Measurements from ENCODE around the gene CHRNE.
"Not testable (repeated sequence)": the region's sequence is repeated elsewhere in the genome, so short reads cannot be mapped to it uniquely, and the experiment has no call there.

Gene CHRNE

GRCh38 chr17:4939546-4939795, 36.6 kb upstream of the CHRNE start:
- no peak for DNase-seq

- no peak for DNase-seq
Observed at GRCh38 chr17:4938688-4939545, 36.0 kb upstream of the CHRNE start.

- no peak for DNase-seq
Observed at GRCh38 chr17:4938069-4938491, 35.2 kb upstream of the CHRNE start.

- DNase-seq = no peak
Observed at GRCh38 chr17:4937553-4937952, 34.7 kb upstream of the CHRNE start.

- DNase-seq = no peak
Observed at GRCh38 chr17:4936436-4936835, 33.5 kb upstream of the CHRNE start.

- no peak for DNase-seq
Observed at GRCh38 chr17:4935650-4936049, 32.8 kb upstream of the CHRNE start.

- DNase-seq = no peak
Observed at GRCh38 chr17:4934173-4934979, 31.5 kb upstream of the CHRNE start.

GRCh38 chr17:4933646-4934045, 30.7 kb upstream of the CHRNE start:
- DNase-seq = no peak

- no peak for DNase-seq
Observed at GRCh38 chr17:4932756-4933155, 29.9 kb upstream of the CHRNE start.

- no peak for DNase-seq
Observed at GRCh38 chr17:4931963-4932362, 29.1 kb upstream of the CHRNE start, which contains the start of gene GP1BA. Gene GP1BA (plus strand): TSS chr17:4932277. CDS start chr17:4932605, 328 bp downstream.

- DNase-seq = no peak
Observed at GRCh38 chr17:4928881-4929280, 26.0 kb upstream of the CHRNE start.

- not testable (repeated sequence) for DNase-seq
Observed at GRCh38 chr17:4926577-4927335, 23.9 kb upstream of the CHRNE start.

GRCh38 chr17:4921320-4921719, 18.4 kb upstream of the CHRNE start:
- DNase-seq = no peak

- no peak for DNase-seq
Observed at GRCh38 chr17:4920351-4921048, 17.6 kb upstream of the CHRNE start.

- no peak for DNase-seq
Observed at GRCh38 chr17:4919511-4920047, 16.7 kb upstream of the CHRNE start.

GRCh38 chr17:4914551-4914950, 11.7 kb upstream of the CHRNE start:
- not testable (repeated sequence) for DNase-seq

GRCh38 chr17:4913994-4914393, 11.1 kb upstream of the CHRNE start:
- DNase-seq = no peak

- peak; percentile 59 for DNase-seq
Observed at GRCh38 chr17:4908711-4909496, 6.0 kb upstream of the CHRNE start.

GRCh38 chr17:4908301-4908700, 5.4 kb upstream of the CHRNE start:
- DNase-seq = no peak

- not testable (repeated sequence) for DNase-seq
Observed at GRCh38 chr17:4906642-4907041, 3.7 kb upstream of the CHRNE start.

- no peak for DNase-seq
Observed at GRCh38 chr17:4902540-4902939, 358 bp downstream of the CHRNE start.
